ENCODE results near the gene DUSP22. TPM values are rescaled to one million over a fixed set of nuclear protein-coding genes. Genes with fewer than 3 reads are reported as not detected.
A peak's percentile ranks its signal among the peaks of the same experiment; 100 is the strongest.

The DUSP22 gene
- total RNA-seq, 4 donors from 2014 or later: 67.0 to 97.3 (median 78.0) TPM

GRCh38 chr6:288866-289265 lies 3.4 kb upstream of the DUSP22 start:
- TF ChIP-seq POLR2AphosphoS5 (IDR thresholded peaks at IDR 0.05) (no peak), EP300 (IDR thresholded peaks at IDR 0.05) (no peak), CTCF (IDR thresholded peaks at IDR 0.05) (no peak), POLR2A (IDR thresholded peaks at IDR 0.05) (no peak)
- no peak for ATAC-seq

GRCh38 chr6:290111-290922 lies 2.0 kb upstream of the DUSP22 start:
- no peak for ATAC-seq
- H3K4me3 ChIP-seq: no peak overlapping the region
- H3K9me3 ChIP-seq: peaks cover 0 to 7% (median 0%) of the 10 kb centered on the region in 3 donors
- peaks cover 0 to 29% (median 10%) of the 10 kb centered on the region in 3 donors for H3K4me1 ChIP-seq
- H3K27me3 ChIP-seq: peaks cover 6% of the 10 kb centered on the region
- TF ChIP-seq CTCF (IDR thresholded peaks at IDR 0.05) (no peak), POLR2A (IDR thresholded peaks at IDR 0.05) (no peak), EP300 (IDR thresholded peaks at IDR 0.05) (no peak), POLR2AphosphoS5 (IDR thresholded peaks at IDR 0.05) (no peak)
- H3K27ac ChIP-seq: no peak overlapping the region
- 75 to 77% methylated on average over 9 of the region's 9 CpGs for WGBS, 2 donors (ENCODE audit: low coverage in 1 of 2)
- no peaks in the 10 kb centered on the region for H3K36me3 ChIP-seq

More at GRCh38 chr6:288866-289265, 3.4 kb upstream of the DUSP22 start:
- no peak overlapping the region for H3K27ac ChIP-seq
- 82 to 85% methylated on average over 3 of the region's 3 CpGs for WGBS, 2 donors (ENCODE audit: low coverage in 1 of 2)
- peaks cover 0 to 7% (median 0%) of the 10 kb centered on the region in 3 donors for H3K9me3 ChIP-seq
- H3K36me3 ChIP-seq: no peaks in the 10 kb centered on the region
- H3K27me3 ChIP-seq: peaks cover 7% of the 10 kb centered on the region
- peaks cover 0 to 17% (median 5%) of the 10 kb centered on the region in 3 donors for H3K4me1 ChIP-seq
- no peak overlapping the region for H3K4me3 ChIP-seq

- H3K27me3 ChIP-seq: peaks cover 6% of the 10 kb centered on the region
- H3K9me3 ChIP-seq: peaks cover 0 to 7% (median 0%) of the 10 kb centered on the region in 3 donors
- peaks cover 0 to 35% (median 15%) of the 10 kb centered on the region in 3 donors for H3K4me1 ChIP-seq
- peak overlapping the region; percentile 71 to 80 for H3K4me3 ChIP-seq
- H3K27ac ChIP-seq: peak overlapping the region; percentile 93 to 95 (median 95)
- 48 to 49% methylated on average over 7 to 8 of the region's 8 CpGs for WGBS, 2 donors (ENCODE audit: low coverage in 1 of 2)
- ATAC-seq: no peak
- TF ChIP-seq POLR2AphosphoS5 (IDR thresholded peaks at IDR 0.05): no peak
- no peak for TF ChIP-seq POLR2A (IDR thresholded peaks at IDR 0.05)
- no peak for TF ChIP-seq CTCF (IDR thresholded peaks at IDR 0.05)
- TF ChIP-seq EP300 (IDR thresholded peaks at IDR 0.05): no peak
- no peaks in the 10 kb centered on the region for H3K36me3 ChIP-seq
Observed at GRCh38 chr6:291204-291696, 1.0 kb upstream of the DUSP22 start.

- 0 to 9% methylated on average over 1 to 13 of the region's 52 CpGs for WGBS, 2 donors (ENCODE audit: low coverage in 1 of 2)
- Histone ChIP-seq H3K27ac (peak overlapping the region; percentile 92 to 95 (median 95)), H3K4me3 (peak overlapping the region; percentile 71 to 80), H3K4me1 (peaks cover 0 to 49% (median 22%) of the 10 kb centered on the region in 3 donors), H3K36me3 (no peaks in the 10 kb centered on the region), H3K9me3 (peaks cover 0 to 7% (median 0%) of the 10 kb centered on the region in 3 donors), H3K27me3 (peaks cover 6% of the 10 kb centered on the region)
- peak; percentile 21 for ATAC-seq
- TF ChIP-seq EP300 (IDR thresholded peaks at IDR 0.05) (no peak), CTCF (IDR thresholded peaks at IDR 0.05) (no peak), POLR2A (IDR thresholded peaks at IDR 0.05) (no peak), POLR2AphosphoS5 (IDR thresholded peaks at IDR 0.05) (no peak)
Observed at GRCh38 chr6:292506-293192, 362 bp downstream of the DUSP22 start.
